K562 (cell line): ENCODE results near the gene LTBP4. TPM values are rescaled to one million over a fixed set of nuclear protein-coding genes. Genes with fewer than 3 reads are reported as not detected.

Experiments used
- CEBPG ChIP-seq, 3 experiments: fragments of 200-800 bp in 1 of 3; sonication (Bioruptor generic) in 1 of 3; sonication (generic) in 1 of 3; formaldehyde crosslinking in 1 of 3; IDR thresholded peaks in 2 of 3; conservative IDR thresholded peaks in 1 of 3; 2 replicates each; pipeline versions ENCODE4 v1.6.1 to v1.8.0; 2016 to 2022; ENCODE audit warnings: missing compliant biosample characterization in 2 of 3, missing genetic modification characterization in 2 of 3, mild to moderate bottlenecking in 1 of 3, missing genetic modification reagents in 1 of 3
- CHD4 ChIP-seq: fragments of 200-600 bp; sonication (generic); IDR thresholded peaks from 3 replicates; pipeline ENCODE4 v1.6.1; 2012; ENCODE audit warnings: low read depth, mild to moderate bottlenecking, mixed read lengths, low read length, inconsistent platforms; ENCODE audit not compliant: insufficient read depth, insufficient replicate concordance, poor library complexity, severe bottlenecking
- ELF2 ChIP-seq: fragments of 250-450 bp; sonication (Bioruptor Pico); IDR thresholded peaks from 2 replicates; pipeline ENCODE4 v1.5.0; 2021; ENCODE audit warnings: mild to moderate bottlenecking
- FOXP1 ChIP-seq: sonication (generic); formaldehyde crosslinking; IDR thresholded peaks from 2 replicates; pipeline ENCODE4 v1.8.0; 2022; ENCODE audit warnings: mild to moderate bottlenecking, missing genetic modification reagents
- GATAD2A ChIP-seq: fragments of 450-650 bp; IDR thresholded peaks from 2 replicates; pipeline ENCODE4 v1.6.1; 2017
- HBP1 ChIP-seq: fragments of 450-650 bp; formaldehyde crosslinking; IDR thresholded peaks from 2 replicates; pipeline ENCODE4 v1.4.0; 2022; ENCODE audit warnings: missing genetic modification characterization
- HEY1 ChIP-seq: fragments of 250-450 bp; sonication (Bioruptor Pico); IDR thresholded peaks from 2 replicates; pipeline ENCODE4 v1.5.0; 2020; ENCODE audit warnings: mild to moderate bottlenecking, moderate library complexity, borderline replicate concordance
- NR3C1 ChIP-seq: sonication (generic); formaldehyde crosslinking; IDR thresholded peaks from 2 replicates; pipeline ENCODE4 v1.8.1; 2022; ENCODE audit warnings: missing genetic modification reagents
- POLR2A ChIP-seq: fragments of 450-650 bp; conservative IDR thresholded peaks from 2 replicates; pipeline ENCODE4 v1.6.1; 2016
- SP1 ChIP-seq: sonication (generic); formaldehyde crosslinking; IDR thresholded peaks from 2 replicates; pipeline ENCODE4 v1.8.1; 2022; ENCODE audit warnings: mild to moderate bottlenecking, missing genetic modification reagents
- SRSF3 ChIP-seq: fragments of 200-400 bp; formaldehyde crosslinking; IDR thresholded peaks from 2 replicates; pipeline ENCODE4 v1.6.1; 2016; ENCODE audit warnings: mild to moderate bottlenecking, low read length, moderate library complexity; ENCODE audit not compliant: insufficient read depth
- SRSF9 ChIP-seq: fragments of 200-400 bp; formaldehyde crosslinking; IDR thresholded peaks from 2 replicates; pipeline ENCODE4 v1.6.1; 2017; ENCODE audit warnings: low read depth, low read length, borderline replicate concordance
- USF2 ChIP-seq: sonication (generic); formaldehyde crosslinking; IDR thresholded peaks from 2 replicates; pipeline ENCODE4 v1.5.0; 2020; ENCODE audit warnings: missing genetic modification reagents
- ZBTB43 ChIP-seq: sonication (generic); formaldehyde crosslinking; IDR thresholded peaks from 2 replicates; pipeline ENCODE4 v1.8.0; 2023; ENCODE audit warnings: mild to moderate bottlenecking, missing genetic modification reagents
- ZNF217 ChIP-seq: sonication (generic); formaldehyde crosslinking; IDR thresholded peaks from 2 replicates; pipeline ENCODE4 v1.8.0; 2022; ENCODE audit warnings: mild to moderate bottlenecking, missing genetic modification reagents
- ZNF224 ChIP-seq: sonication (generic); formaldehyde crosslinking; IDR thresholded peaks from 2 replicates; pipeline ENCODE4 v1.8.0; 2022; ENCODE audit warnings: mild to moderate bottlenecking, missing genetic modification reagents
- ZNF282 ChIP-seq: sonication (generic); formaldehyde crosslinking; IDR thresholded peaks from 2 replicates; pipeline ENCODE4 v1.8.1; 2023; ENCODE audit warnings: missing genetic modification reagents
- polyA plus RNA-seq, 8 experiments: library from polyadenylated mRNA; depleted of rRNA in 4 of 8; stranded (reverse) in 5 of 8; unstranded in 3 of 8; fragments of >200 nt; fragmentation: Nextera tagmentation in 2 of 8; fragmentation: Illumina TruSeq in 1 of 8; extraction: Ambion mirVana in 2 of 8; extraction: Trizol in 1 of 8; gene quantifications; 2 replicates each; pipeline versions ENCODE4 v1.2.1 to v1.2.3, GENCODE V29; 2011 to 2014; ENCODE audit warnings: inconsistent platforms in 1 of 8, missing spikeins in 1 of 8
- total RNA-seq, 7 experiments: library from RNA; depleted of rRNA in 6 of 7; stranded (reverse); fragments of >200 nt in 6 of 7; fragmentation: Illumina TruSeq in 2 of 7; extraction: Trizol in 2 of 7; gene quantifications; 2 replicates each; pipeline versions ENCODE4 v1.2.1 to v1.2.3, GENCODE V29; 2011 to 2021; ENCODE audit warnings: low replicate concordance in 1 of 7
- TF ChIP-seq, protein P1 (sequence below): fragments of 450-650 bp; IDR thresholded peaks from 2 replicates; pipeline ENCODE4 v1.7.0; 2016; ENCODE audit warnings: borderline replicate concordance
- TF ChIP-seq, protein P2 (sequence below): fragments of 250-450 bp; sonication (Bioruptor Pico); IDR thresholded peaks from 2 replicates; pipeline ENCODE4 v1.8.0; 2022; ENCODE audit warnings: moderate library complexity, mild to moderate bottlenecking, inconsistent platforms

LTBP4 gene
- total and polyA plus RNA-seq, 9 of the 15 experiments (the other 6 are each of a cell fraction or from before 2014, with no cell fraction given): 0.35 to 160 (median 31.6) TPM

DNA sequence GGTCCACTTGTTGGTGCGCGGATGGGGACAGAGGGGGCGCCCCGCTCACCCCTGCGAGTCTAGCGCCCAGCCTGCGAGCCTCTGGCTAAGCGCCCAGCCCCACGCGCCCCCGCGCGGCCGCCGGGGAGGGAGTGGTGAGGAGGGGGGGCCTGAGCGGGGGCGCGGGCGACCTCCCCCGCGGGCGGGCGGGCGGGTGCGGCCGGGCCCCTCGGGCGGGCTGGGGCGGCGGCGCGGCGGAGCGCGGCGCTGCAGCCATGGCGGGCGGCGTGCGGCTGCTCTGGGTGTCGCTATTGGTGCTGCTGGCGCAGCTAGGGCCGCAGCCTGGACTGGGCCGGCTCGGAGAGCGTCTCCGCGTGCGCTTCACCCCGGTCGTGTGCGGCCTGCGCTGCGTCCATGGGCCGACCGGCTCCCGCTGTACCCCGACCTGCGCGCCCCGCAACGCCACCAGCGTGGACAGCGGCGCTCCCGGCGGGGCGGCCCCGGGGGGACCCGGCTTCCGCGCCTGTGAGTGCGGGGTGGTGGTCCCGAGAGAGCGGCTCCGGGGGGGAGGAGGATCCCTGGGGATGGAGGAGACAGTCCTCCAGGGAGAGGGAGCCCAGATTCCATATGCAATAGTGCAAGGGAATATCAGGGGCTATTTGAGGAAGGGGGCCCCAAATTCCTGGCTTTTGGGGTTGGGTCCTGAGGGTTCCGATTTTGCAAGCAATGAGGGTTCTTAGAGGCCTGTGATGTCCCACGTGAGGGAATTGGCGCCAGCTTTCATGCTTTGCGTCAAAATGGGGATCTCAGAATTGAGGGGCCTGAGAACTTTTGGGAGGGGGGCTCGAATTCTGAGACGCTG lies at the start of gene LTBP4 (continued):
- TF ChIP-seq, protein P1, sequence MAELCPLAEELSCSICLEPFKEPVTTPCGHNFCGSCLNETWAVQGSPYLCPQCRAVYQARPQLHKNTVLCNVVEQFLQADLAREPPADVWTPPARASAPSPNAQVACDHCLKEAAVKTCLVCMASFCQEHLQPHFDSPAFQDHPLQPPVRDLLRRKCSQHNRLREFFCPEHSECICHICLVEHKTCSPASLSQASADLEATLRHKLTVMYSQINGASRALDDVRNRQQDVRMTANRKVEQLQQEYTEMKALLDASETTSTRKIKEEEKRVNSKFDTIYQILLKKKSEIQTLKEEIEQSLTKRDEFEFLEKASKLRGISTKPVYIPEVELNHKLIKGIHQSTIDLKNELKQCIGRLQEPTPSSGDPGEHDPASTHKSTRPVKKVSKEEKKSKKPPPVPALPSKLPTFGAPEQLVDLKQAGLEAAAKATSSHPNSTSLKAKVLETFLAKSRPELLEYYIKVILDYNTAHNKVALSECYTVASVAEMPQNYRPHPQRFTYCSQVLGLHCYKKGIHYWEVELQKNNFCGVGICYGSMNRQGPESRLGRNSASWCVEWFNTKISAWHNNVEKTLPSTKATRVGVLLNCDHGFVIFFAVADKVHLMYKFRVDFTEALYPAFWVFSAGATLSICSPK: no peak
- TF ChIP-seq ZNF217 (CRISPR knock-in tag) (no peak), ZNF282 (CRISPR knock-in tag) (no peak), GATAD2A (no peak), USF2 (peak; percentile 54), ELF2 (CRISPR knock-in tag) (no peak), NR3C1 (CRISPR knock-in tag) (0 out of 2 replicates have a peak, but pooled peaks have one; percentile 29), SP1 (CRISPR knock-in tag) (no peak; the same call in 1 of the 2 replicates), HBP1 (CRISPR knock-in tag) (no peak), SRSF3 (no peak), SRSF9 (no peak), CHD4 (no peak), FOXP1 (no peak), CEBPG (CRISPR knock-in tag; IDR thresholded peaks at IDR 0.05) (no peak), CEBPG (tag; conservative IDR thresholded peaks at IDR 0.05 in 1 of 2, IDR thresholded peaks at IDR 0.05 in 1 of 2) (no peak), HEY1 (CRISPR knock-in tag) (no peak), POLR2A (no peak; the same call in 1 of the 2 replicates), ZBTB43 (CRISPR knock-in tag) (no peak), ZNF224 (CRISPR knock-in tag) (no peak)
- TF ChIP-seq, protein P2, sequence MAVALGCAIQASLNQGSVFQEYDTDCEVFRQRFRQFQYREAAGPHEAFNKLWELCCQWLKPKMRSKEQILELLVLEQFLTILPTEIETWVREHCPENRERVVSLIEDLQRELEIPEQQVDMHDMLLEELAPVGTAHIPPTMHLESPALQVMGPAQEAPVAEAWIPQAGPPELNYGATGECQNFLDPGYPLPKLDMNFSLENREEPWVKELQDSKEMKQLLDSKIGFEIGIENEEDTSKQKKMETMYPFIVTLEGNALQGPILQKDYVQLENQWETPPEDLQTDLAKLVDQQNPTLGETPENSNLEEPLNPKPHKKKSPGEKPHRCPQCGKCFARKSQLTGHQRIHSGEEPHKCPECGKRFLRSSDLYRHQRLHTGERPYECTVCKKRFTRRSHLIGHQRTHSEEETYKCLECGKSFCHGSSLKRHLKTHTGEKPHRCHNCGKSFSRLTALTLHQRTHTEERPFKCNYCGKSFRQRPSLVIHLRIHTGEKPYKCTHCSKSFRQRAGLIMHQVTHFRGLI (CRISPR knock-in tag): no peak
